GM23338 (cell line): Measurements from ENCODE around the gene ABCC9. TPM values are rescaled to one million over a fixed set of nuclear protein-coding genes. Genes with fewer than 3 reads are reported as not detected.

Source experiments
- ATAC-seq: fragments of 200-7000 bp; cut with Tn5 transposase; 3 replicates; pipeline ENCODE4 v1.9.1; 2020
- DNase-seq: peaks from one replicate; pipeline ENCODE4 v3.0.0-alpha.2; 2015; ENCODE audit warnings: low spot score
- H2AFZ ChIP-seq: fragments of 200-600 bp; sonication (generic); 2 replicates; pipeline ENCODE4 v1.8.0; 2016; ENCODE audit warnings: antibody characterized with exemption, mild to moderate bottlenecking, moderate library complexity
- H3F3A ChIP-seq: fragments of 200-600 bp; sonication (generic); replicated peaks from 2 replicates; pipeline ENCODE4 v1.8.0; 2017; ENCODE audit warnings: antibody characterized with exemption, mixed run types, low read depth
- H3K27ac ChIP-seq: fragments of 200-600 bp; sonication (generic); 2 replicates; pipeline ENCODE4 v1.6.1; 2016; ENCODE audit warnings: low read depth
- H3K27me3 ChIP-seq: fragments of 200-600 bp; sonication (generic); 2 replicates; pipeline ENCODE4 v1.8.0; 2016; ENCODE audit warnings: mild to moderate bottlenecking, mixed run types, moderate library complexity; ENCODE audit not compliant: insufficient read depth
- H3K36me3 ChIP-seq: fragments of 200-600 bp; sonication (generic); 2 replicates; pipeline ENCODE4 v1.8.0; 2016; ENCODE audit warnings: mild to moderate bottlenecking; ENCODE audit not compliant: insufficient read depth
- H3K4me1 ChIP-seq: fragments of 200-600 bp; sonication (generic); 2 replicates; pipeline ENCODE4 v1.8.0; 2016; ENCODE audit warnings: mild to moderate bottlenecking, moderate library complexity; ENCODE audit not compliant: insufficient read depth
- H3K4me2 ChIP-seq: fragments of 200-600 bp; sonication (generic); 2 replicates; pipeline ENCODE4 v1.7.1; 2017; ENCODE audit warnings: mixed run types
- H3K4me3 ChIP-seq: fragments of 200-600 bp; sonication (generic); 2 replicates; pipeline ENCODE4 v1.6.1; 2016; ENCODE audit warnings: mixed run types
- H3K79me2 ChIP-seq: fragments of 200-600 bp; sonication (generic); replicated peaks from 2 replicates; pipeline ENCODE4 v1.8.0; 2017; ENCODE audit warnings: mild to moderate bottlenecking; ENCODE audit not compliant: insufficient read depth
- H3K9me2 ChIP-seq: fragments of 200-600 bp; sonication (generic); 2 replicates; pipeline ENCODE4 v1.8.0; 2017; ENCODE audit not compliant: insufficient read depth
- H4K20me1 ChIP-seq: fragments of 200-600 bp; sonication (generic); replicated peaks from 2 replicates; pipeline ENCODE4 v1.8.0; 2017; ENCODE audit warnings: mild to moderate bottlenecking; ENCODE audit not compliant: insufficient read depth
- H3K27ac Mint-ChIP-seq: 2 replicates; pipeline ENCODE4 v1.8.0; 2020; ENCODE audit warnings: inconsistent platforms, mild to moderate bottlenecking, moderate library complexity, mixed read lengths
- H3K27me3 Mint-ChIP-seq: 3 replicates; pipeline ENCODE4 v1.8.0; 2022; ENCODE audit warnings: low read depth, mild to moderate bottlenecking, moderate library complexity, mixed read lengths, inconsistent platforms; ENCODE audit not compliant: insufficient read depth, poor library complexity
- H3K36me3 Mint-ChIP-seq: 3 replicates; pipeline ENCODE4 v1.8.0; 2021; ENCODE audit warnings: low read depth, mild to moderate bottlenecking, inconsistent platforms, moderate library complexity, mixed read lengths
- H3K4me1 Mint-ChIP-seq: 3 replicates; pipeline ENCODE4 v1.8.0; 2020; ENCODE audit warnings: mild to moderate bottlenecking, inconsistent platforms, mixed read lengths
- H3K4me3 Mint-ChIP-seq: 3 replicates; pipeline ENCODE4 v1.8.0; 2021; ENCODE audit warnings: moderate library complexity, mild to moderate bottlenecking, inconsistent platforms, mixed read lengths
- H3K9me3 Mint-ChIP-seq: 3 replicates; pipeline ENCODE4 v1.8.0; 2020; ENCODE audit warnings: moderate library complexity, mild to moderate bottlenecking, inconsistent platforms, mixed read lengths
- CREB1 ChIP-seq: fragments of 250-450 bp; sonication (Bioruptor Pico); IDR thresholded peaks from 2 replicates; pipeline ENCODE4 v1.5.0; 2020; ENCODE audit warnings: low read depth, mild to moderate bottlenecking, moderate library complexity
- CTCF ChIP-seq, 2 experiments: fragments of 200-600 bp in 1 of 2; sonication (generic) in 1 of 2; conservative IDR thresholded peaks; 2 replicates each; pipeline versions ENCODE4 v1.5.1 to v1.6.1; 2016 to 2017; ENCODE audit warnings: antibody characterized with exemption in 2 of 2, low read depth in 2 of 2, mild to moderate bottlenecking in 2 of 2, moderate library complexity in 1 of 2
- ETS1 ChIP-seq: IDR thresholded peaks from 2 replicates; pipeline ENCODE4 v1.6.1; 2016; ENCODE audit warnings: antibody characterized with exemption
- EZH2 ChIP-seq: fragments of 200-600 bp; sonication (generic); IDR thresholded peaks from one replicate; pipeline ENCODE4 v1.8.0; 2017; ENCODE audit warnings: antibody characterized with exemption, mild to moderate bottlenecking, low read depth; ENCODE audit not compliant: unreplicated experiment
- EZH2phosphoT487 ChIP-seq: fragments of 200-600 bp; sonication (generic); IDR thresholded peaks from one replicate; pipeline ENCODE4 v1.8.1; 2018; ENCODE audit warnings: antibody characterized with exemption; ENCODE audit not compliant: unreplicated experiment
- JUNB ChIP-seq: IDR thresholded peaks from one replicate; pipeline ENCODE4 v1.6.1; 2016; ENCODE audit warnings: antibody characterized with exemption; ENCODE audit not compliant: unreplicated experiment
- NANOG ChIP-seq: IDR thresholded peaks from 2 replicates; pipeline ENCODE4 v1.6.1; 2016; ENCODE audit warnings: antibody characterized with exemption, borderline replicate concordance
- POLR2AphosphoS5 ChIP-seq: IDR thresholded peaks from 2 replicates; pipeline ENCODE4 v1.6.1; 2016; ENCODE audit warnings: antibody characterized with exemption, low read depth
- REST ChIP-seq: IDR thresholded peaks from one replicate; pipeline ENCODE4 v1.6.1; 2018; ENCODE audit warnings: antibody characterized with exemption; ENCODE audit not compliant: unreplicated experiment
- STAT1 ChIP-seq: IDR thresholded peaks from one replicate; pipeline ENCODE4 v1.6.1; 2016; ENCODE audit warnings: antibody characterized with exemption; ENCODE audit not compliant: unreplicated experiment
- ZNF114 ChIP-seq: fragments of 250-450 bp; sonication (Bioruptor Pico); IDR thresholded peaks from 2 replicates; pipeline ENCODE4 v1.5.0; 2020; ENCODE audit warnings: mild to moderate bottlenecking, moderate library complexity
- ZNF331 ChIP-seq: fragments of 250-450 bp; sonication (Bioruptor Pico); IDR thresholded peaks from 2 replicates; pipeline ENCODE4 v1.5.0; 2020; ENCODE audit warnings: low read depth, mild to moderate bottlenecking, moderate library complexity
- ZNF462 ChIP-seq: fragments of 250-450 bp; sonication (Bioruptor Pico); IDR thresholded peaks from 2 replicates; pipeline ENCODE4 v1.5.0; 2020; ENCODE audit warnings: mild to moderate bottlenecking, moderate library complexity
- polyA plus RNA-seq: library from polyadenylated mRNA; unstranded; fragments of >200 nt; fragmentation: Nextera tagmentation; extraction: Ambion mirVana; gene quantifications from 2 replicates; pipeline ENCODE4 v1.2.1, GENCODE V29; 2016
- total RNA-seq: library from RNA; depleted of rRNA; stranded (reverse); fragments of >200 nt; shearing (Covaris generic); gene quantifications from 2 replicates; pipeline ENCODE4 v1.2.3, GENCODE V29; 2014

Gene ABCC9
- total and polyA plus RNA-seq, 2 experiments from 2014 or later = not detected

- Histone ChIP-seq H3K4me2 (no peak overlapping the region), H3K9me2 (no peaks in the 10 kb centered on the region), H3F3A (no peaks in the 10 kb centered on the region), H3K4me3 (no peak overlapping the region), H4K20me1 (no peaks in the 10 kb centered on the region), H3K79me2 (no peaks in the 10 kb centered on the region), H2AFZ (no peak overlapping the region), H3K27ac (no peak overlapping the region), H3K36me3 (no peaks in the 10 kb centered on the region), H3K4me1 (0 out of 2 replicates have a peak, but pooled peaks cover 6% of the 10 kb centered on the region), H3K27me3 (no peaks in the 10 kb centered on the region)
- Mint-ChIP-seq H3K27me3 (peaks cover 1% of the 10 kb centered on the region), H3K9me3 (no peaks in the 10 kb centered on the region), H3K4me1 (peaks cover 31% of the 10 kb centered on the region), H3K4me3 (no peak overlapping the region), H3K36me3 (no peaks in the 10 kb centered on the region), H3K27ac (no peak overlapping the region)
- ATAC-seq = no peak
- TF ChIP-seq ZNF114 (CRISPR knock-in tag) (no peak), NANOG (no peak), REST (no peak), EZH2 (no peak), EZH2phosphoT487 (no peak), ETS1 (no peak), STAT1 (no peak), JUNB (no peak), POLR2AphosphoS5 (no peak), ZNF462 (CRISPR knock-in tag) (no peak), CTCF (conservative IDR thresholded peaks at IDR 0.05; ENCODE audit: low read depth in 2 of 2) (no peak), ZNF331 (CRISPR knock-in tag) (no peak), CREB1 (no peak)
- no peak for DNase-seq
These were observed 41.9 kb upstream of the ABCC9 start for GRCh38 chr12:21983095-21983494.
